ELR (cell line): Measurements from ENCODE around the gene UVRAG.
A peak's percentile ranks its signal among the peaks of the same experiment; 100 is the strongest.
"Not testable (repeated sequence)": the region's sequence is repeated elsewhere in the genome, so short reads cannot be mapped to it uniquely, and the experiment has no call there.

Experiments used
- DNase-seq: peaks from one replicate; pipeline ENCODE4 v3.0.0-alpha.2; 2015; ENCODE audit warnings: low read depth

The UVRAG gene

DNA sequence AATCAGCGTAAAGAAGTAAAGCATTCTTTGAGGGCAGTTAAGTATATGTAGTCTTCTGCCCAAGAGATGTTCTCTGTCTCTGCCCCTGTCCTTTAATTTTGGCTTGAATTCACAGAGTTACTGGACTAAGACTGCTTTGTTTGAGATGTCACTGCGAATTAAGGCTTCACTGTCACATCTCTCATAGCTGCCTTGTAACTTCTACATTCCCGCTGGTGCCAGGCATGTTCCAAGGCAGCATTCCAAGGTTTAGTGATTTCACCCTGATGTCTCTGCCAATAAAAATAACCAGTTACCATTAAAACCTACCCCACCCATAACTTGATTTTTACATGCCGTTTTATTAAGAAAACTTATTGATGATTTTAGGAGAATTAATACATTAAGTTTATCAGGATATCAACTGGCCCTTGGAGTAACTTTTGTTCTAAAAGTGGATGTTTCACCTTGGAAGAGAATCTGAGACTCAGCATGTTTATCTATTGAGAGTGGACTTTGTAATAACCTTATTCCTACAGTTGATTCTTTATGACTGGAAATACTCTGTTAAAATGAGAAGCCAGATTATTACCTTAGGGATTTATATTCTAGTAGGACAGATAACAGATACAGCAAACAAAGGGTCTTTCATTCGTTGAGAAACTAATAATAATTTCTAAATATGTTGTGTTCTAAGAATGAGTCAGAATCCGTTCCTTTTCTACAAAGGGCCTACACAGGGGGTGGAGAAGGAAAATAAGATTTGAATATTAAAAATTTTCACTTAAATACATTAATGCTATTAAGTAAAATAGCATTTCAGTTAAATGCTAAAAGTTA, 110.2 kb downstream of the UVRAG start:
- no peak for DNase-seq

DNA sequence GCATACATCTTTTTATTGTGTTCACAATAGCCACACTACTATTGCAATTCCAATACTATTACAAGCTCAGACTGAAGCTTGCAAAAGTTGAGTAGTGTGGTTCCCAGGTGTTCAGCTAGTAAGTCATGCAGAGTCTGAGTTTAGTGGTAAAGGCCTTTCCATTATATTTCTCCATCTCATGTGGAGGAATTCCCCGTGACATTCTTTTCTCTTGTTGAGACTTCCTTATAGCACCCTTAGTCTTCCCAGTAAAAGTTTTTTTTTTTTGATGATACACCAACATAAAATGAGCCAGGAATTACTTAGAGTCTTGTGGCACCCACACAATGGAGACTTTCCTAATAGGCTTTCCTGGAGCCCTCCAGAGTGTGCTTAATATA, 110.8 kb downstream of the UVRAG start:
- DNase-seq: peak; percentile 31

GRCh38 chr11:75929706-75930105, 114.7 kb downstream of the UVRAG start:
- DNase-seq: no peak

DNA sequence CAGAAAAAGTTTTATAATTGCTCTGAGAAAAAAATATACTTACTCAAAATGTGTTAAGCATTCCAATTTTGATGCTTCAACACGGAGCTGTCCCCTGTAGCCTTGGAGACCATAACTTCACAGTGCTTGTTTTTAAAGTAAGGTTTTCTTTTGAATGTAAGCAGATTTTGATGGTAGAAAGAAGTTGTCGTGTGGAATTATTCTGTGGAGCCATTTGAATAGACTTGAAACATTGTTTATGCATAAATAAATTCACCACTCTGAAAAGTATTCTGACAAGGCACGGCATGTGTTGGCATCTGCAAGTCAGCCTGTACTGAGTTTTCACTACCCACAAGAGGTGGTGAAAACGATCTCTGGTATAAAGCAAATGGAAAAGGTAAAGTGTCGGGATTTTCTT, 115.5 kb downstream of the UVRAG start:
- DNase-seq: no peak

- DNase-seq: peak; percentile 74
Measured at GRCh38 chr11:75931124-75931523, 116.1 kb downstream of the UVRAG start.

DNA sequence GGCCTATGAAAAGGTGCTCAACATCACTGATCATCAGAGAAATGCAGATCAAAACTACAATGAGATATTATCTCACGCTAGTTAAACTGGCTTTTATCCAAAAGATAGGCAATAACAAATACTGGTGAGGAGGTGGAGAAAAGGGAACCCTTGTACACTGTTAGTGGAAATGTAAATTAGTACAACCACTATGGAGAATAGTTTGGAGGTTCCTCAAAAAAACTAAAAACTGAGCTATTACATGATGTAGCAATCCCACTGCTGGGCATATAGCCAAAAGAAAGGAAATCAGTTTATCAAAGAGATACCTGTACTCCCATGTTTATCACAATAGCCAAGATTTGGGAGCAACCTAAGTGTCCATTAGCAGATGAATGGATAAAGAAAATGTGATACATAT, 118.7 kb downstream of the UVRAG start:
- DNase-seq: not testable (repeated sequence)

GRCh38 chr11:75934851-75935250, 119.8 kb downstream of the UVRAG start:
- DNase-seq: no peak

DNA sequence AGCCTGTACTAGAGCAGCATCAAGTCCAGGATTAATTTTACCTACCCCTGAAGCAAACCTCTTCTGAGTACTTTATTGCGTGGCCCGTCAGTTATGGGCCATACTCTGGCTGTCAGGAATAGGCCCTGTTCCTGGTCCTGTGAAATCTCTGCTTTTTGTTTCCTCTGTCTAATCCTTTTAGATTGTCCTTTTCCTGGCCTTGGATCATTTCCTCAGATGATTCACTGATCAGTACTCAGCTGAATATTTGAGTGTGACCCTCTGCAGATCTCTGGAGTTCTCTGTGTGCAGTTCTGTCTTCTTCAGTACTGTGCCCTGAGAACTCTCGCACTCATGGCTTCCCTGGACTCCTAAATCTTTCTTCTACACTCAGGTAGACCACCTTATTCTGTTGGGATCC, 123.5 kb downstream of the UVRAG start:
- DNase-seq: peak; percentile 38

- no peak for DNase-seq
Measured at GRCh38 chr11:75939516-75939915, 124.5 kb downstream of the UVRAG start.

DNA sequence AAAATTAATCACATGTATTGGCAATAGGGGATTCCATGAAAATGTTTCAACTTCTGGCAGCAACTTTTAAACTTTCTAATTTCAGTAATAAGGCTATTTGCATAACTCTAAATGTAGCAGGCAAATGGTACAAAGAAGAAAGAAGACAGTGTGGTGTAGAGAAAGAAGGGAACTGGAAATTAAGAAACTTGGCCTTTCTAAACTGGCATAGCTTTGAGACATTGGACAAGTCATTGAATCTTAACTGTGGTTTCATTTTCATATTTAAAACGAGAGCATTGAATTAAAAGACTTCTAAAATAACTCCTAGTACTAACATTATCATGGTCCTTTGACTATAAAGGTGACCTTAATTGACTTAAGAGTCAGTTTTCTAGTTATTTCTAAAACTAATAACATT, 125.0 kb downstream of the UVRAG start:
- DNase-seq: no peak

GRCh38 chr11:75940911-75941310, 125.9 kb downstream of the UVRAG start:
- no peak for DNase-seq

DNA sequence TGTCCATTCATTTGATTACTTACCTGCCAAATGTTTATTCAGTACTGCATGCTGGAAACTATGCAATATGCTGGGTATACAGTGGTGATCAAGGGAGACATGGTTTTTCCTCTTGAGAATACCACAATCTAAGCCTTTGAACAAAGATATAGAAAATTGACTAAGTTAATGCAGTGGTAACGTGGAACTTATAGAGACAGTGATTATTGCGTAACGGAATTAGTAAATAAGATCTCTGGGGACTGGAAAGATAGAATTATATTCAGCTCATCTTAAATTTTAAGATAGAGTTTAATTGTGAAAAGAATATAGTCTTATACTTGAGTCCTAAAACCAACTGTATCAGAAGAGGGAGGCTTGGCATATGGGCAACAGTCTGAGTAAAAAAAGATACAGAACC, 129.5 kb downstream of the UVRAG start:
- DNase-seq: no peak

GRCh38 chr11:75945446-75945845, 130.4 kb downstream of the UVRAG start:
- DNase-seq: no peak

DNA sequence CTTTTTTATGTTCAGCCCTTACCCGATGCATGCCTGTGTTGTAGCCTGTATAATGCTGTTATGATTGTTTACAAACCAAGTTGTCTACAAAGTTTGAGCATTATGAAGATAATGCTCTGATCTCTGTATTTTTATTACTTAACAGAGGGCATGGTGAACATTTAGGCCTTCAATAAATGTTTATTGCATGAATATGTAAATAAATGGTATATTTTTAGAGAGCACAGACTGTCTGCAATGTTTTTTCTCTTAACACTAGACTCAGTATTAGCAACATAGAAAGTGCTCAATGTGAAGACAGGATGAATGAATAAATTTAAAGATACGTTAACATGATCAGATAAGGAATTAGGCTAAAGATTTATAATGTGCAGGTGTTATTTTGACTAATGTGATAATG, 130.9 kb downstream of the UVRAG start:
- DNase-seq: no peak

- DNase-seq: no peak
Measured at GRCh38 chr11:75946531-75947530, 131.8 kb downstream of the UVRAG start.

DNA sequence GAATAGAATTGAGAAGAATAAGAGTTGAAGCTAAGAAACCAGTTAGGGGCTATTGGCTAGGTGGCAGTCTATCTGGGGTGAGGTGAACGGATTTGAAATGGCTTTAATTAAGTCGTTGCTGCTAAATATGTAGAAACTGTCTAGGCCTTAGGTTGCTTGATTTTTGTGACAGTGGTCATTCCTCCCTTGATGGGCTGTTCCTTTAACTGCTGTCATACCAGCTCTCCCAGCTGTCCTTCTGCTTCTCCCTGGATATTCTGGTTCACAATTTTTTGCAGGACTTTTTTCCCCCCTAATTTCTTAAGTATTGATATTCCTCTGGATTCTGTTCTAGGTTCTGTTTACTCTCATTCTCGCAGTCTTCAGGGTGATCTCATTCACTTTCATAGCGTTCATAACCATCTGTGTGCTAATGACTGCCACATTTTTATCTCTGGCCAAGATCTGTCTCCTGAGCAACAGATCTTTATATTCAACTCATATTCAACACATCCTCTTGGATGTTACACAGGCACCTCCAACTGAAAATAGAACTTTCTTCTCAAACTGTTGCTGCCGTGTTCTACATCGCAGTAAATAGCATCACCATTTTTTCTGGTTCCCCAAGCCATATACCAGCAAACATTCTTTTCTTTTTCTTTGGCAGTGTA, 134.1 kb downstream of the UVRAG start:
- no peak for DNase-seq

- DNase-seq: no peak
Measured at GRCh38 chr11:75950141-75950540, 135.1 kb downstream of the UVRAG start.

DNA sequence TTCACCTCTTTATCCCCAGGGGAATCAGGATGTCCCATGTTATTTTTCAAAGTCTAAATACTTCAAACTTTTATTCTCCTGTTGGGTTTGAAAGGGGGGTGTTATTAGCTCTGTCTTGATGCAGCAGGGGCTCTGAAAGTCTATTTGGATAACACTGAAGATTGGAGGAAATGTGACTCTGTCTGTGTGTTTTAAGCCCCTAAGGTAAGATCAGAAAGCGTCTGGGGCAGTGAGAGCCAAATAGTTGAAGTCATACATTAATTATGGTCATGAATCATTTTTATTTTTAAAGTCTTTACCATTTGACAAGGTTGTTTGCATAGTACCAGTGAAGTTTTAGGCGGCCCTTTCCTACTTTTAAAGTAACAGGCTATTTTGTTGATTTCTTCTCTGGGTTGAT, 139.0 kb downstream of the UVRAG start:
- peak; percentile 17 for DNase-seq

DNA sequence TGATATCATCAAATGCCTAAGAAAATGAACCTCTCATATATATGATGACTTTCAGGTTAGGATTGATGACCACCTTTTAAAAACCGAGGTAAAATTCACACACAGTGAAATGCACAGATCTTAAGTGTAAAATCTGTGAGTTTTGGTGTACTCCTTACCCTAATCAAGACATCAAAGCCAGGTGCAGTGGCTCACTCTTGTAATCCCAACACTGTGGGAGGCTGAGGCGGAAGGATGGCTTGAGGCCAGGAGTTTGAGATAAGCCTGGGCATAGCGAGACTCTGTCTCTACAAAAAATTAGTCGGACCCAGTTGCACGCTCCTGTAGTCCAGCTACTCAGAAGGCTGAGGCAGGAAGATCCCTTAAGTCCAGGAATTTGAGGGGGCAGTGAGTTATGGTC, 140.4 kb downstream of the UVRAG start:
- DNase-seq: no peak

- DNase-seq: no peak
Measured at GRCh38 chr11:75959540-75959939, 144.5 kb downstream of the UVRAG start.

GRCh38 chr11:75964071-75964470, 149.1 kb downstream of the UVRAG start:
- DNase-seq: no peak

DNA sequence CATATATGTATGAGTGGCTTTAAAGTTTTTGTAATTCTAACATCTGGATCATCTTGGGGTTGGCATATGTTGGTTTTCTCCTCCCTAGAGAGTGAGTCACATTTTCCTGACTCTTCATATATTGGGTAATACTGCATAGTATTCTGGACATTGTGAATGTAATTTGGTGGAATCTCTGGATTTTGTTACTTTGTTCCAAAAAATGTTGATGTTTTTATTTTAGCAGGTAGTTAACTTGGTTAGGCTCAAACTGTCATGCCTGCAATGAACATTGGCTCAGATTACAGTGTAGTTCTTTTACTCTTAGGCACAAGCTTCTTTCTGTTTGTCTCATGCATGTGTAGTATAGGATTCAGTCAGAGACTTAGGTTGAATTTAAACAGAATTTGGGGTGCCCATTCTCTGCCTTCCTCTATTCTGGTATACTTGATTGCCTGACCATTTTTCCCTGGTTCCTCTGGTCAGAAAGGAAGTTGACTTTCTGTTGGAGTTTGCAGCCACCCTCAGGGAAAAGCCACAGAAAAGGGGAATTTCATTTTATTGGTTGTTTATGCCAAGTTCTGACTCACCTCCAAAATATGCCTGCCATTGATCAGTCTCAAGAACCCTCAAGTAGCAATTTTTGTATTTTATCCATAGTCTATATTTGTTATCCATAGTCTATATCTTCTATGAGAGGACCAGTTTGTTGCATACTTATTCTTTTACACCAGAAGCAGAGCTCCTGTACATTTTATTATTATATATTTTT, 151.7 kb downstream of the UVRAG start:
- DNase-seq: peak; percentile 93
